GM23338 (cell line): ENCODE results near the gene KHSRP. TPM values are rescaled to one million over a fixed set of nuclear protein-coding genes. Genes with fewer than 3 reads are reported as not detected.
A peak's percentile ranks its signal among the peaks of the same experiment; 100 is the strongest.

Experiments used
- ATAC-seq: fragments of 200-7000 bp; cut with Tn5 transposase; 3 replicates; pipeline ENCODE4 v1.9.1; 2020
- DNase-seq: peaks from one replicate; pipeline ENCODE4 v3.0.0-alpha.2; 2015; ENCODE audit warnings: low spot score
- H2AFZ ChIP-seq: fragments of 200-600 bp; sonication (generic); 2 replicates; pipeline ENCODE4 v1.8.0; 2016; ENCODE audit warnings: antibody characterized with exemption, mild to moderate bottlenecking, moderate library complexity
- H3F3A ChIP-seq: fragments of 200-600 bp; sonication (generic); replicated peaks from 2 replicates; pipeline ENCODE4 v1.8.0; 2017; ENCODE audit warnings: antibody characterized with exemption, mixed run types, low read depth
- H3K27ac ChIP-seq: fragments of 200-600 bp; sonication (generic); 2 replicates; pipeline ENCODE4 v1.6.1; 2016; ENCODE audit warnings: low read depth
- H3K27me3 ChIP-seq: fragments of 200-600 bp; sonication (generic); 2 replicates; pipeline ENCODE4 v1.8.0; 2016; ENCODE audit warnings: mild to moderate bottlenecking, mixed run types, moderate library complexity; ENCODE audit not compliant: insufficient read depth
- H3K36me3 ChIP-seq: fragments of 200-600 bp; sonication (generic); 2 replicates; pipeline ENCODE4 v1.8.0; 2016; ENCODE audit warnings: mild to moderate bottlenecking; ENCODE audit not compliant: insufficient read depth
- H3K4me1 ChIP-seq: fragments of 200-600 bp; sonication (generic); 2 replicates; pipeline ENCODE4 v1.8.0; 2016; ENCODE audit warnings: mild to moderate bottlenecking, moderate library complexity; ENCODE audit not compliant: insufficient read depth
- H3K4me2 ChIP-seq: fragments of 200-600 bp; sonication (generic); 2 replicates; pipeline ENCODE4 v1.7.1; 2017; ENCODE audit warnings: mixed run types
- H3K4me3 ChIP-seq: fragments of 200-600 bp; sonication (generic); 2 replicates; pipeline ENCODE4 v1.6.1; 2016; ENCODE audit warnings: mixed run types
- H3K79me2 ChIP-seq: fragments of 200-600 bp; sonication (generic); replicated peaks from 2 replicates; pipeline ENCODE4 v1.8.0; 2017; ENCODE audit warnings: mild to moderate bottlenecking; ENCODE audit not compliant: insufficient read depth
- H3K9me2 ChIP-seq: fragments of 200-600 bp; sonication (generic); 2 replicates; pipeline ENCODE4 v1.8.0; 2017; ENCODE audit not compliant: insufficient read depth
- H4K20me1 ChIP-seq: fragments of 200-600 bp; sonication (generic); replicated peaks from 2 replicates; pipeline ENCODE4 v1.8.0; 2017; ENCODE audit warnings: mild to moderate bottlenecking; ENCODE audit not compliant: insufficient read depth
- H3K27ac Mint-ChIP-seq: 2 replicates; pipeline ENCODE4 v1.8.0; 2020; ENCODE audit warnings: inconsistent platforms, mild to moderate bottlenecking, moderate library complexity, mixed read lengths
- H3K27me3 Mint-ChIP-seq: 3 replicates; pipeline ENCODE4 v1.8.0; 2022; ENCODE audit warnings: low read depth, mild to moderate bottlenecking, moderate library complexity, mixed read lengths, inconsistent platforms; ENCODE audit not compliant: insufficient read depth, poor library complexity
- H3K36me3 Mint-ChIP-seq: 3 replicates; pipeline ENCODE4 v1.8.0; 2021; ENCODE audit warnings: low read depth, mild to moderate bottlenecking, inconsistent platforms, moderate library complexity, mixed read lengths
- H3K4me1 Mint-ChIP-seq: 3 replicates; pipeline ENCODE4 v1.8.0; 2020; ENCODE audit warnings: mild to moderate bottlenecking, inconsistent platforms, mixed read lengths
- H3K4me3 Mint-ChIP-seq: 3 replicates; pipeline ENCODE4 v1.8.0; 2021; ENCODE audit warnings: moderate library complexity, mild to moderate bottlenecking, inconsistent platforms, mixed read lengths
- H3K9me3 Mint-ChIP-seq: 3 replicates; pipeline ENCODE4 v1.8.0; 2020; ENCODE audit warnings: moderate library complexity, mild to moderate bottlenecking, inconsistent platforms, mixed read lengths
- CREB1 ChIP-seq: fragments of 250-450 bp; sonication (Bioruptor Pico); IDR thresholded peaks from 2 replicates; pipeline ENCODE4 v1.5.0; 2020; ENCODE audit warnings: low read depth, mild to moderate bottlenecking, moderate library complexity
- CTCF ChIP-seq, 2 experiments: fragments of 200-600 bp in 1 of 2; sonication (generic) in 1 of 2; conservative IDR thresholded peaks; 2 replicates each; pipeline versions ENCODE4 v1.5.1 to v1.6.1; 2016 to 2017; ENCODE audit warnings: antibody characterized with exemption in 2 of 2, low read depth in 2 of 2, mild to moderate bottlenecking in 2 of 2, moderate library complexity in 1 of 2
- EZH2 ChIP-seq: fragments of 200-600 bp; sonication (generic); IDR thresholded peaks from one replicate; pipeline ENCODE4 v1.8.0; 2017; ENCODE audit warnings: antibody characterized with exemption, mild to moderate bottlenecking, low read depth; ENCODE audit not compliant: unreplicated experiment
- POLR2AphosphoS5 ChIP-seq: IDR thresholded peaks from 2 replicates; pipeline ENCODE4 v1.6.1; 2016; ENCODE audit warnings: antibody characterized with exemption, low read depth
- REST ChIP-seq: IDR thresholded peaks from one replicate; pipeline ENCODE4 v1.6.1; 2018; ENCODE audit warnings: antibody characterized with exemption; ENCODE audit not compliant: unreplicated experiment
- STAT1 ChIP-seq: IDR thresholded peaks from one replicate; pipeline ENCODE4 v1.6.1; 2016; ENCODE audit warnings: antibody characterized with exemption; ENCODE audit not compliant: unreplicated experiment
- polyA plus RNA-seq: library from polyadenylated mRNA; unstranded; fragments of >200 nt; fragmentation: Nextera tagmentation; extraction: Ambion mirVana; gene quantifications from 2 replicates; pipeline ENCODE4 v1.2.1, GENCODE V29; 2016
- total RNA-seq: library from RNA; depleted of rRNA; stranded (reverse); fragments of >200 nt; shearing (Covaris generic); gene quantifications from 2 replicates; pipeline ENCODE4 v1.2.3, GENCODE V29; 2014

The KHSRP gene
- total and polyA plus RNA-seq, 2 experiments from 2014 or later: 129 to 359 TPM

- Histone ChIP-seq H3K9me2 (no peaks in the 10 kb centered on the region), H3F3A (no peaks in the 10 kb centered on the region), H3K27ac (peak overlapping the region; percentile 94), H3K36me3 (no peaks in the 10 kb centered on the region), H3K79me2 (peaks cover 6% of the 10 kb centered on the region; the same call in 1 of the 2 replicates), H3K4me2 (peak overlapping the region; percentile 76), H3K4me3 (peak overlapping the region; percentile 59), H3K27me3 (peaks cover 5% of the 10 kb centered on the region; the same call in 1 of the 2 replicates), H3K4me1 (peaks cover 10% of the 10 kb centered on the region; the same call in 1 of the 2 replicates), H4K20me1 (no peaks in the 10 kb centered on the region; the same call in 1 of the 2 replicates), H2AFZ (peak overlapping the region; percentile 87)
- ATAC-seq (peak; percentile 64), DNase-seq (peak; percentile 100)
- Mint-ChIP-seq H3K36me3 (peaks cover 23% of the 10 kb centered on the region), H3K4me1 (peaks cover 20% of the 10 kb centered on the region), H3K4me3 (peak overlapping the region; percentile 88), H3K27ac (peak overlapping the region; percentile 92), H3K9me3 (no peaks in the 10 kb centered on the region; the same call in 2 of the 3 replicates), H3K27me3 (peaks cover 25% of the 10 kb centered on the region)
- TF ChIP-seq CREB1 (CRISPR knock-in tag) (peak; percentile 55; the same call in 1 of the 2 replicates), EZH2 (no peak), CTCF (conservative IDR thresholded peaks at IDR 0.05; ENCODE audit: low read depth in 2 of 2) (peak; percentile 44 to 59)
These were observed 35.7 kb upstream of the KHSRP start for GRCh38 chr19:6460099-6460884.

- H4K20me1 ChIP-seq: no peaks in the 10 kb centered on the region; the same call in 1 of the 2 replicates
- Mint-ChIP-seq H3K4me3 (peak within 1 kb of the TSS; percentile 88), H3K4me1 (peaks cover 13% of the 10 kb centered on the region), H3K27me3 (peaks cover 21% of the 10 kb centered on the region), H3K27ac (peak within 1 kb of the TSS; percentile 92), H3K36me3 (peaks cover 25% of the 10 kb centered on the region), H3K9me3 (peaks cover 3% of the 10 kb centered on the region; the same call in 1 of the 3 replicates)
- peak within 1 kb of the TSS; percentile 59 for H3K4me3 ChIP-seq
- DNase-seq (peak; percentile 82), ATAC-seq (peak; percentile 44)
- H3K79me2 ChIP-seq: peaks cover under 1% of the 10 kb centered on the region; the same call in 1 of the 2 replicates
- H3K36me3 ChIP-seq: peaks cover 6% of the 10 kb centered on the region; the same call in 1 of the 2 replicates
- no peak for TF ChIP-seq STAT1
- no peak; the same call in 1 of the 2 replicates for TF ChIP-seq POLR2AphosphoS5
- TF ChIP-seq REST: peak; percentile 6
- 0 out of 2 replicates have a peak, but pooled peaks have one; percentile 26 for TF ChIP-seq CREB1 (CRISPR knock-in tag)
- no peaks in the 10 kb centered on the region for H3F3A ChIP-seq
- H3K27me3 ChIP-seq: peaks cover 5% of the 10 kb centered on the region; the same call in 1 of the 2 replicates
- no peaks in the 10 kb centered on the region for H3K9me2 ChIP-seq
- peaks cover 4% of the 10 kb centered on the region; the same call in 1 of the 2 replicates for H3K4me1 ChIP-seq
- peak within 1 kb of the TSS; percentile 76 for H3K4me2 ChIP-seq
- peak within 1 kb of the TSS; percentile 94 for H3K27ac ChIP-seq
- peak within 1 kb of the TSS; percentile 87 for H2AFZ ChIP-seq
These were observed 34.9 kb upstream of the KHSRP start, which contains the start of gene SLC25A23 for GRCh38 chr19:6459262-6460098. Gene SLC25A23, minus strand, starts transcription at chr19:6459792. Its CDS starts 164 bp downstream, at chr19:6459628.
